ENCODE data around the gene IL16. TPM values are rescaled to one million over a fixed set of nuclear protein-coding genes. Genes with fewer than 3 reads are reported as not detected.

Gene IL16
- total RNA-seq, 1 experiment from 2014 or later = 0.81 TPM

DNA sequence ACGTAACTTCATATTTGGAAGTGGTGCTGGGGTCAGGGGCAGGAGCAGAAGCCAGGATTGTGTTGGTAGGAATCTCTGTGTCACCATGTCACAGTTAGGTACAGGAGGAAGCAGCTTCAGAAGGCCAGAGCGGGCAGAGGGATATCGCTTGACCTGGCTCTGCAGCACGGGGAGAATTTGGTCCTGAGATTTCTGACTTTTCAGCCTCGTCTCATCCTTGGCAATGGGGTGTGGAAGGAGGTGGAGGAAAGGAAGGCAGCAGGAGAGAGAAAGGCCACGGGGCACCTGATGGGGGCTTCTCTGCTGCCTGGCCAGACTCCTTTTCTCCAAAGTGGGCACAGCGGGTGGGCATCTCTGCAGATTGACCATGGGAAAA is 564 bp downstream of the IL16 start (continued):
- TF ChIP-seq, protein P1, sequence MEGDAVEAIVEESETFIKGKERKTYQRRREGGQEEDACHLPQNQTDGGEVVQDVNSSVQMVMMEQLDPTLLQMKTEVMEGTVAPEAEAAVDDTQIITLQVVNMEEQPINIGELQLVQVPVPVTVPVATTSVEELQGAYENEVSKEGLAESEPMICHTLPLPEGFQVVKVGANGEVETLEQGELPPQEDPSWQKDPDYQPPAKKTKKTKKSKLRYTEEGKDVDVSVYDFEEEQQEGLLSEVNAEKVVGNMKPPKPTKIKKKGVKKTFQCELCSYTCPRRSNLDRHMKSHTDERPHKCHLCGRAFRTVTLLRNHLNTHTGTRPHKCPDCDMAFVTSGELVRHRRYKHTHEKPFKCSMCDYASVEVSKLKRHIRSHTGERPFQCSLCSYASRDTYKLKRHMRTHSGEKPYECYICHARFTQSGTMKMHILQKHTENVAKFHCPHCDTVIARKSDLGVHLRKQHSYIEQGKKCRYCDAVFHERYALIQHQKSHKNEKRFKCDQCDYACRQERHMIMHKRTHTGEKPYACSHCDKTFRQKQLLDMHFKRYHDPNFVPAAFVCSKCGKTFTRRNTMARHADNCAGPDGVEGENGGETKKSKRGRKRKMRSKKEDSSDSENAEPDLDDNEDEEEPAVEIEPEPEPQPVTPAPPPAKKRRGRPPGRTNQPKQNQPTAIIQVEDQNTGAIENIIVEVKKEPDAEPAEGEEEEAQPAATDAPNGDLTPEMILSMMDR (IDR thresholded peaks at IDR 0.05 in 2 of 3, conservative IDR thresholded peaks at IDR 0.05 in 1 of 3; ENCODE audit: borderline replicate concordance in 1 of 3, insufficient read depth in 1 of 3, low read depth in 2 of 3, low read length in 2 of 3) = no peak
- TF ChIP-seq POLR2A (IDR thresholded peaks at IDR 0.05; ENCODE audit: borderline replicate concordance, extremely low read depth, insufficient read depth, insufficient read length) (no peak), SP1 (IDR thresholded peaks at IDR 0.05; ENCODE audit: low read depth) (no peak), RAD21 (IDR thresholded peaks at IDR 0.05; ENCODE audit: low read depth) (no peak), SIN3A (IDR thresholded peaks at IDR 0.05; ENCODE audit: low read depth) (no peak), FOSL1 (IDR thresholded peaks at IDR 0.05; ENCODE audit: low read depth) (no peak), ZFX (IDR thresholded peaks at IDR 0.05) (no peak), CEBPB (IDR thresholded peaks at IDR 0.05; ENCODE audit: low read depth) (no peak), POLR2AphosphoS5 (IDR thresholded peaks at IDR 0.05; ENCODE audit: low read depth, low read length) (no peak)
- TF ChIP-seq, protein P2, sequence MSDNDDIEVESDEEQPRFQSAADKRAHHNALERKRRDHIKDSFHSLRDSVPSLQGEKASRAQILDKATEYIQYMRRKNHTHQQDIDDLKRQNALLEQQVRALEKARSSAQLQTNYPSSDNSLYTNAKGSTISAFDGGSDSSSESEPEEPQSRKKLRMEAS (IDR thresholded peaks at IDR 0.05) = no peak

DNA sequence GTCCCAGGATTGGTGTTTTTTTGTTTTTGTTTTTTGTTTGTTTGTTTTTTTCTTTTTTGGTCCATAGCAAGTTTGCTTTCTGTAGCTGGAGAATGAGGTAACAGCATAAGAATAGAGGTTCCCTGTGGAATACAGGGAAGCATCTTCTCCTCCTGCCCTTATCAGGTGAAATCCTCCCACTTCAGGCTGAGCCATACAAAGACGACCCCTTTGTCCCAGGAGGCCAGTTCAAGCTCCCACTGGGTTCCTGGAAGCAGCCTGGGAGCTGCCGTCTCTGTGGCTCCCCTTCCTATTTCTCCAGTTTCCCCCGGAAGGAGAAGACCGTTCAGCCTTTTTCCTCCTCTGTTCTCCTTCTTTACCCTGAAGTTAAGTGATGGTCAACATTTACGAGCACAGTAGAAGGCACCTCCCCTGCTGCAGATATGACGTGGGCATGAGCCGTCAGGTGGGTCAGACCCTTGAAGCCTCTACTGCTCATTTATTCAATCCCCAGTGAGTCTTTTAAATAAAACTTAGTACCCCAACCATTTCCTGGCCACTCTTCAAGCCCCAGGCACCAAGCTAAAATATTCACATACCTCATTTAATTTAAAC is 1.1 kb downstream of the IL16 start:
- Histone ChIP-seq H4K20me1 (ENCODE audit: insufficient read depth) (no peaks in the 10 kb centered on the region), H3K9ac (ENCODE audit: low read length) (no peak overlapping the region), H3K4me2 (ENCODE audit: low read length) (no peak overlapping the region), H2AFZ (ENCODE audit: low read depth, low read length, poor library complexity, severe bottlenecking) (no peak overlapping the region), H3K27me3 (ENCODE audit: insufficient read depth, low read length) (no peaks in the 10 kb centered on the region), H3K4me3 (replicated peaks in 1 of 2; ENCODE audit: low read depth in 1 of 2, low read length in 2 of 2) (no peak overlapping the region), H3K9me3 (ENCODE audit: control insufficient read depth in 1 of 2, insufficient read depth in 1 of 2, low read depth in 1 of 2, low read length in 2 of 2) (no peaks in the 10 kb centered on the region), H3K36me3 (ENCODE audit: control insufficient read depth in 1 of 2, insufficient read depth in 2 of 2, low read length in 2 of 2) (no peaks in the 10 kb centered on the region), H3K79me2 (ENCODE audit: insufficient read depth, low read length) (no peaks in the 10 kb centered on the region), H3K27ac (ENCODE audit: low read depth, low read length) (no peak overlapping the region), H3K4me1 (ENCODE audit: control insufficient read depth in 1 of 2, insufficient read depth in 2 of 2, low read length in 2 of 2) (no peaks in the 10 kb centered on the region), H3K9me2 (ENCODE audit: insufficient read depth) (no peaks in the 10 kb centered on the region)
- ATAC-seq (no peak), DNase-seq (ENCODE audit: low read depth, low spot score) (no peak)
- ChIA-PET POLR2A (no interaction called here), RAD21 (ENCODE audit: low non-redundant PET in 1 of 2, low total read pairs in 2 of 2, uncharacterized antibody in 2 of 2, unreplicated experiment in 2 of 2) (no interaction called here), CTCF (no interaction called here)
- no peak for TF ChIP-seq YY1 (IDR thresholded peaks at IDR 0.05; ENCODE audit: extremely low read depth, insufficient replicate concordance, low read depth, low read length)
- no peak for TF ChIP-seq POLR2A (IDR thresholded peaks at IDR 0.05; ENCODE audit: borderline replicate concordance, extremely low read depth, insufficient read depth, insufficient read length)
- TF ChIP-seq ELF1 (IDR thresholded peaks at IDR 0.05; ENCODE audit: borderline replicate concordance, low read depth) = no peak
- no peak for TF ChIP-seq SIN3A (IDR thresholded peaks at IDR 0.05; ENCODE audit: low read depth)
- TF ChIP-seq, protein P2 (IDR thresholded peaks at IDR 0.05) = no peak
- no peak for TF ChIP-seq CEBPB (IDR thresholded peaks at IDR 0.05; ENCODE audit: low read depth)
- TF ChIP-seq ZNF274 (IDR thresholded peaks at IDR 0.05; ENCODE audit: low read depth, low read length) = no peak
- no peak for TF ChIP-seq FOSL1 (IDR thresholded peaks at IDR 0.05; ENCODE audit: low read depth)
- TF ChIP-seq, protein P3, sequence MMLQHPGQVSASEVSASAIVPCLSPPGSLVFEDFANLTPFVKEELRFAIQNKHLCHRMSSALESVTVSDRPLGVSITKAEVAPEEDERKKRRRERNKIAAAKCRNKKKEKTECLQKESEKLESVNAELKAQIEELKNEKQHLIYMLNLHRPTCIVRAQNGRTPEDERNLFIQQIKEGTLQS (IDR thresholded peaks at IDR 0.05) = no peak
- no peak for TF ChIP-seq POLR2AphosphoS5 (IDR thresholded peaks at IDR 0.05; ENCODE audit: low read depth, low read length)
- TF ChIP-seq EGR1 (IDR thresholded peaks at IDR 0.05; ENCODE audit: low read depth) = no peak
- TF ChIP-seq SRF (IDR thresholded peaks at IDR 0.05; ENCODE audit: low read depth) = no peak
- no peak for TF ChIP-seq RAD21 (IDR thresholded peaks at IDR 0.05; ENCODE audit: low read depth)
- TF ChIP-seq CBX3 (IDR thresholded peaks at IDR 0.05; ENCODE audit: low read depth) = no peak
- TF ChIP-seq EZH2 (IDR thresholded peaks at IDR 0.05) = no peak
- TF ChIP-seq, protein P1 (IDR thresholded peaks at IDR 0.05 in 2 of 3, conservative IDR thresholded peaks at IDR 0.05 in 1 of 3; ENCODE audit: borderline replicate concordance in 1 of 3, insufficient read depth in 1 of 3, low read depth in 2 of 3, low read length in 2 of 3) = no peak
- no peak for TF ChIP-seq TCF7L2 (IDR thresholded peaks at IDR 0.05; ENCODE audit: borderline replicate concordance, extremely low read depth, insufficient read depth, insufficient read length)
- TF ChIP-seq ZFX (IDR thresholded peaks at IDR 0.05) = no peak
- intact Hi-C loops (cut with micrococcal nuclease) = no loop called here
- no TSS peak for BruUV-seq (replicated peaks)

All from HCT116 (cell line).